ENCODE measurements around the gene PLEKHA1. TPM values are rescaled to one million over a fixed set of nuclear protein-coding genes. Genes with fewer than 3 reads are reported as not detected.

Gene PLEKHA1
- total and polyA plus RNA-seq, 2 donors (not counting 1 experiment from before 2014, with no cell fraction given) = 9.0 to 34.0 TPM

GRCh38 chr10:122419876-122420623 lies 45.5 kb downstream of the PLEKHA1 start:
- no peaks in the 10 kb centered on the region for H4K20me1 ChIP-seq (ENCODE audit: control insufficient read depth, insufficient read depth, low read length, poor library complexity, severe bottlenecking)
- no peak for ATAC-seq (ENCODE audit: low read depth)
- peaks cover 0 to 4% (median 4%) of the 10 kb centered on the region in 3 donors for H3K9me3 ChIP-seq (ENCODE audit: control extremely low read depth in 1 of 3, control insufficient read depth in 2 of 3, insufficient read depth in 1 of 3, low read length in 2 of 3)
- no peaks in the 10 kb centered on the region for H3K27me3 Mint-ChIP-seq
- 21% methylated on average over 2 of the region's 3 CpGs for WGBS (ENCODE audit: insufficient coverage)
- H3K4me2 ChIP-seq (replicated peaks; ENCODE audit: low read depth, low read length, poor library complexity, severe bottlenecking) = no peak overlapping the region
- no peak overlapping the region for H3K4me3 ChIP-seq (ENCODE audit: control extremely low read depth in 1 of 5, extremely low read depth in 1 of 5, insufficient read depth in 1 of 5, low read depth in 2 of 5, low read length in 4 of 5)
- no peak for TF ChIP-seq CTCF (IDR thresholded peaks at IDR 0.05)
- TF ChIP-seq EZH2 (IDR thresholded peaks at IDR 0.05; ENCODE audit: borderline replicate concordance, insufficient read depth, low read depth, low read length, poor library complexity, severe bottlenecking) = no peak
- no peaks in the 10 kb centered on the region for H3K79me2 ChIP-seq (ENCODE audit: control insufficient read depth, insufficient read depth, low read length)
- no peaks in the 10 kb centered on the region for H3K9me3 Mint-ChIP-seq (ENCODE audit: insufficient read depth)
- H3K4me1 Mint-ChIP-seq = peaks cover 72% of the 10 kb centered on the region
- peaks cover 0 to 4% of the 10 kb centered on the region in 2 experiments for H3K36me3 ChIP-seq (replicated peaks in 1 of 2; ENCODE audit: control extremely low read depth in 1 of 2, control insufficient read depth in 1 of 2, extremely low read depth in 1 of 2, insufficient read depth in 2 of 2, low read length in 1 of 2)
- H3K27ac Mint-ChIP-seq = no peak overlapping the region
- peaks cover 34 to 73% of the 10 kb centered on the region in 2 donors for H3K4me1 ChIP-seq (ENCODE audit: control insufficient read depth in 2 of 2, insufficient read depth in 2 of 2, low read length in 2 of 2)
- no peak for DNase-seq
- H3K4me3 Mint-ChIP-seq = no peak overlapping the region
- H2AFZ ChIP-seq (ENCODE audit: insufficient read depth, low read depth, low read length, poor library complexity, severe bottlenecking) = no peak overlapping the region
- CTCF ChIA-PET = interaction anchor here (1.3 to 2.0 kb wide), 3 partner anchors 14 to 121 kb away, joined by 3 to 10 read pairs (median 7); no protein-coding TSS in a partner anchor
- intact Hi-C loops (cut with micrococcal nuclease) = loop anchor here (5.0 kb wide), 1 partner anchor 43 kb away; no protein-coding TSS in a partner anchor
- H3K27me3 ChIP-seq (replicated peaks in 1 of 4; ENCODE audit: control extremely low read depth in 1 of 4, control insufficient read depth in 3 of 4, insufficient read depth in 4 of 4, low read length in 3 of 4) = no peaks in the 10 kb centered on the region
- no peak overlapping the region for H3K9ac ChIP-seq (ENCODE audit: low read length)
- peak overlapping the region; percentile 7 to 42 for H3K27ac ChIP-seq (ENCODE audit: low read length in 2 of 2)
- POLR2A ChIA-PET = no interaction called here

- no peak overlapping the region for H3K4me2 ChIP-seq (replicated peaks; ENCODE audit: low read depth, low read length, poor library complexity, severe bottlenecking)
- peaks cover 0 to 4% (median 3%) of the 10 kb centered on the region in 3 donors for H3K9me3 ChIP-seq (ENCODE audit: control extremely low read depth in 1 of 3, control insufficient read depth in 2 of 3, insufficient read depth in 1 of 3, low read length in 2 of 3)
- ChIA-PET POLR2A (no interaction called here), CTCF (no interaction called here)
- Mint-ChIP-seq H3K4me3 (no peak overlapping the region), H3K27me3 (no peaks in the 10 kb centered on the region), H3K9me3 (ENCODE audit: insufficient read depth) (no peaks in the 10 kb centered on the region), H3K4me1 (peaks cover 69% of the 10 kb centered on the region), H3K27ac (peak overlapping the region; percentile 22)
- 100% methylated on average over 1 of the region's 3 CpGs for WGBS (ENCODE audit: insufficient coverage)
- no peaks in the 10 kb centered on the region for H4K20me1 ChIP-seq (ENCODE audit: control insufficient read depth, insufficient read depth, low read length, poor library complexity, severe bottlenecking)
- no peak for ATAC-seq (ENCODE audit: low read depth)
- peaks cover 0 to 4% of the 10 kb centered on the region in 2 experiments for H3K36me3 ChIP-seq (replicated peaks in 1 of 2; ENCODE audit: control extremely low read depth in 1 of 2, control insufficient read depth in 1 of 2, extremely low read depth in 1 of 2, insufficient read depth in 2 of 2, low read length in 1 of 2)
- H3K27me3 ChIP-seq (replicated peaks in 1 of 4; ENCODE audit: control extremely low read depth in 1 of 4, control insufficient read depth in 3 of 4, insufficient read depth in 4 of 4, low read length in 3 of 4) = no peaks in the 10 kb centered on the region
- TF ChIP-seq CTCF (IDR thresholded peaks at IDR 0.05) (no peak), EZH2 (IDR thresholded peaks at IDR 0.05; ENCODE audit: borderline replicate concordance, insufficient read depth, low read depth, low read length, poor library complexity, severe bottlenecking) (no peak)
- DNase-seq = no peak
- peaks cover 39 to 77% of the 10 kb centered on the region in 2 donors for H3K4me1 ChIP-seq (ENCODE audit: control insufficient read depth in 2 of 2, insufficient read depth in 2 of 2, low read length in 2 of 2)
- H3K79me2 ChIP-seq (ENCODE audit: control insufficient read depth, insufficient read depth, low read length) = no peaks in the 10 kb centered on the region
- H2AFZ ChIP-seq (ENCODE audit: insufficient read depth, low read depth, low read length, poor library complexity, severe bottlenecking) = no peak overlapping the region
- no peak overlapping the region for H3K9ac ChIP-seq (ENCODE audit: low read length)
- no peak overlapping the region for H3K4me3 ChIP-seq (ENCODE audit: control extremely low read depth in 1 of 5, extremely low read depth in 1 of 5, insufficient read depth in 1 of 5, low read depth in 2 of 5, low read length in 4 of 5)
- H3K27ac ChIP-seq (ENCODE audit: low read length in 2 of 2) = peak overlapping the region; percentile 7 to 42
- intact Hi-C loops (cut with micrococcal nuclease) = loop anchor here (5.0 kb wide), 1 partner anchor 43 kb away; no protein-coding TSS in a partner anchor
Observed at GRCh38 chr10:122420624-122421007, 46.1 kb downstream of the PLEKHA1 start.

All from B cell (primary cell).